Hematopoietic multipotent progenitor cell treated with erythropoietin and hydrocortisone succinate and interleukin-3 and kit ligand, for 17 days (in vitro differentiated cells): Measurements from ENCODE around the gene GOLGA8B.
"Not testable (repeated sequence)": the region's sequence is repeated elsewhere in the genome, so short reads cannot be mapped to it uniquely, and the experiment has no call there.

Experiments used
- DNase-seq: peaks from one replicate; pipeline ENCODE4 v3.0.0-alpha.2; 2015; ENCODE audit warnings: low spot score

The GOLGA8B gene, protein sequence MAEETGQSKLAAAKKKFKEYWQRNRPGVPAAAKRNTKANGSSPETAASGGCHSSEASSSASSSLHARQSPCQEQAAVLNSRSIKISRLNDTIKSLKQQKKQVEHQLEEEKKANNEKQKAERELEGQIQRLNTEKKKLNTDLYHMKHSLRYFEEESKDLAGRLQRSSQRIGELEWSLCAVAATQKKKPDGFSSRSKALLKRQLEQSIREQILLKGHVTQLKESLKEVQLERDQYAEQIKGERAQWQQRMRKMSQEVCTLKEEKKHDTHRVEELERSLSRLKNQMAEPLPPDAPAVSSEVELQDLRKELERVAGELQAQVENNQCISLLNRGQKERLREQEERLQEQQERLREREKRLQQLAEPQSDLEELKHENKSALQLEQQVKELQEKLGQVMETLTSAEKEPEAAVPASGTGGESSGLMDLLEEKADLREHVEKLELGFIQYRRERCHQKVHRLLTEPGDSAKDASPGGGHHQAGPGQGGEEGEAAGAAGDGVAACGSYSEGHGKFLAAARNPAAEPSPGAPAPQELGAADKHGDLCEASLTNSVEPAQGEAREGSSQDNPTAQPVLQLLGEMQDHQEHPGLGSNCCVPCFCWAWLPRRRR

DNA sequence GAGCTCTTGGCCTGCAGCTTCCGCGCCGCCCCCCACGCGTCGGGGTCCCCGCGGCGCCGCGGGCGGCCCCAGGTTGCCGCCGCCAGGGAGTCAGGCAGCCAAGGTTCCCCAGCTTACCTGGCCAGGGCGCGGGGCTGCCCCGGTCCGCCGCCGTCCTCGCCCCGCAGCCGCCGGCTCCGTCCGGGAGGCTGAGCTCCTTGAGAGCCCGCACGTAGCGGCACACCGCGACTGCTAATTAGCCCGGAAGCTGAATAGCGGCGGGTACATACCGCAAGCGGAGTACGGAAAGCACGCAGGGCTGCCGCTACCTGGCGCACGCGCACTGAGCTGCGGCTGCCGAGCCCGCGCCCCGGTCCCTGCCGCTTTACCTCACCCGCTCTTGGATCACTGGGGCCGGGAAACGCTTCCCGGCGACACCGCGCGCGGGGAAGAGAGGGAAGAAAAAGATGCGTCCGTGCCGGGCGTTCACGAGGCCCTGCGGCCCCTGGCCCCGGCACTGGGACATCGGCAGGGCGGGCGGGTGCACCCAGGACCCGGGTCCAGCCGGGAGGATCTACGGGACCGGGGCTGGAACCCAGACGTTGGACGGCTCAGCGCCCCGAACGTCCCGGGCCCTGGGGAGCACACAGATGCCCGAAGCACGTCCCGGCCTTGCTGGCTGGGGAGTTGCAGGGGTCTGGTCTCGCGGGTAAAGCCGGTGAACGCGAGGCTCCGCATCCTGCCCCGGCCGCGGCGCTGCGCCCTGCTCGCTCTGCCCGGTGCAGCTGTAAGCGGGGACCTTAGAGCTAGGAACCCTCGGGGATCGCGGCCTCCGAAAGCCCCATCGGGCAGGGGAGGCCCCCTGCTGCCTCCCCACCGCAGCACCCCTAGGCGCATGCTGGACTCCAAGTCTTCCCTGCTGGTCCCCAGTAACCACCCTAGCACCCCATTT lies at the start of gene GOLGA8B:
GOLGA8B (minus strand) TSS at position 253 of the 931 bp plus-strand sequence. CDS start 47,739 bp downstream, outside the sequence.
- peak; percentile 43 for DNase-seq

DNA sequence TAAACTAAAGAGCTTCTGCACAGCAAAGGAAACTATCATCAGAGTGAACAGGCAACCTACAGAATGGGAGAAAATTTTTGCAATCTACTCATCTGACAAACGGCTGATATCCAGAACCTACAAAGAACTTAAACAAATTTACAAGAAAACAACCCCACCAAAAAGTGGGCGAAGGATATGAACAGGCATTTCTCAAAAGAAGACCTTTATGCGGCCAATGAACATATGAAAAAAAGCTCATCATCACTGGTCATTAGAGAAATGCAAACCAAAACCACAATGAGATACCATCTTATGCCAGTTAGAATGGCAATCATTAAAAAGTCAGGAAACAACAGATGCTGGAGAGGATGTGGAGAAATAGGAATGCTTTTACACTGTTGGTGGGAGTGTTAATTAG lies 49.7 kb upstream of the GOLGA8B start:
- not testable (repeated sequence) for DNase-seq

DNA sequence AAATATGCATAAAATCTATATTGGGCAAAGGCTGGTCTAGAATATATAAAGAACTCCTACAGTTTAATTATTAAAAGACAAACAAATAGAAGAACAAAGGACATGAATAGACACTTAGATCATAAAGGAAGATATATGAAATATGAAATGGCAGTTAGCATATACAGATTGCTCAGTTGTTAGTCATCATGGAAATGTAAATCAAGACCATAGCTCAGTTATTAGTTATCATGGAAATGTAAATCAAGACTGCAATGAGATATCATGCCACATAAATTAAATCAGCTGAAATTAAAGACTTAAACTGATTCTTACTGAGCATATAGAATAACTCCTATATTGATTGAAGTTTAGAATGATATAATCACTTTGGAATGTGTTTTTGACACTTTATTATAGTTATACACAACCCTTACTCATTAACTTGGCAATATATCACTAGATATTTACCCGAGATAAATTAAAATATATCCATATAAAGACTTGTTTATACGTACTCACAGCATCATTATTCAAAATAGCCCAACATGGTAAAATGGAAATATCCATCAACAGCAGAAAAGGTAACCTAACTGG lies 45.2 kb upstream of the GOLGA8B start:
- DNase-seq, result no peak

DNA sequence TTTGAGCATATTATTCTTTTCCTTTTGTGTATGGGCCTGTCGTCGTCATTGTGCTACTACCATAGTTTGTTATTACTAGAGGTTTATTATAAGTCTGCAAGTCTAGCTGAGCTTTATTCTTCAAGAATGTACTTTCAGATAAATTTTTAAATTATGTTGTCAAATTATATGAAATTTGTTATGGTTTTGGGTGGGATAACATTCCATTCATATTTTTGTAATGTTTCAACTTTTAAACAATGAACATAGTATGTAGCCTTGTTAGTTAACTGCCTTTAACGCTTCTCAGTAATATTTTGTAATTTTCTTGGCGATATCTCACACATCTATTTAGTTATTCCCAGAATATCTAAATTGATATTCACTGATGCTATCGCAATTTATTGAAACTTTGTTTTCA lies 41.6 kb upstream of the GOLGA8B start:
- DNase-seq, result no peak

- peak; percentile 38 for DNase-seq
Observed at GRCh38 chr15:34621675-34622074, 38.2 kb upstream of the GOLGA8B start.

GRCh38 chr15:34620814-34621213 lies 37.4 kb upstream of the GOLGA8B start:
- no peak for DNase-seq

- no peak for DNase-seq
Observed at GRCh38 chr15:34620142-34620541, 36.7 kb upstream of the GOLGA8B start.

DNA sequence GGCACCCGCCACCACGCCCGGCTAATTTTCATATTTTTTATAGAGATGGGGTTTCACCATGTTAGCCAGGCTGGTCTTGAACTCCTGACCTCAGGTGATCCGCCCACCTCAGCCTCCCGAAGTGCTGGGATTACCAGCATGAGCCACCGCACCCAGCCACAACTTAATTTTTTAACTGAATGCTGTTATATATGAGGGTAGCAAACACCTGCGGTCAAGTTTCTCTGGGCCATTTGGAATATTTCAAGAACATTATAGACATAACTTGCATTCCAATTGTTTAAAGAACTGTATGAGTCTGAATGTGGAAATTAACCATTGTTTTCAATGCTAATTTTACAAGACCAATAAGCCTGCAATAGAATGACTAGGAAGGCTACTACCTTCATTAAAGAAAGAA lies 35.7 kb upstream of the GOLGA8B start:
- no peak for DNase-seq

DNA sequence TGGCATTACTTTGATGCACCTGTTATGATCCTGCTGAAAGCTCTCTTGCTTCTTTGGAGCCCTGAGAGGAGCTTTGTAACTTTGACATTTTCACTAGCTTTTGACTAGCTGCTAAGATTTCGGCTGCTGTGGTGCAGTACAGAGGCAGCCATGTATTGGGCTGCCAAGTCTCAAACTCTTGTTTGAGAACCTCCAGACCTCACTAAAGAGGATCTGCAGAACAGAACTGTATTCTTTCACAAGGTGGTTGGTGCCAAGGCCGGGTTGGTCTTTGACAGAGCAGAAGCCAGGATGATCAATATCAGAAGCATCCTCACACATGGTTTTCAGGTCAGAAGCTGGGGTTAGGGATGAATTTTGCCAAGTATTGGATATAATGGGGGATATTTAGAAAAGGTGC lies 34.6 kb upstream of the GOLGA8B start:
- no peak for DNase-seq

DNA sequence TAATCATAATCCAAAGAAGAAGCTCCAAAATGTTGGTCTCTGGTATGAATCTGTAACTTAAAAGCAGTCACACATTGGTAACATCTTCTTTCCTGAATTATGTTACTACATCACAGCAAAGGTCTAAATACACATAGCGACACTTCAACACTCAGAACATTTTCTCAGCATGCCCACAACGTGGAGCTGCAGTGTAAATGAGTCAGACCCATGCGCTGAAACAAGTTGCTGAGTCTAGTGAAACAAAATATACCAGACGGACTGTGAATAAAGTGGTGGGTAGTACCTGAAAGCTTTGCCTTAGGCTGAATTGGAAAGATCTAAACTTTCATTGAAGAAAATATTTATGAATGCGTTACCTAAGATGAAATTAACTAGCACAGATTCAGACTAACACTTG lies 33.2 kb upstream of the GOLGA8B start:
- no peak for DNase-seq

DNA sequence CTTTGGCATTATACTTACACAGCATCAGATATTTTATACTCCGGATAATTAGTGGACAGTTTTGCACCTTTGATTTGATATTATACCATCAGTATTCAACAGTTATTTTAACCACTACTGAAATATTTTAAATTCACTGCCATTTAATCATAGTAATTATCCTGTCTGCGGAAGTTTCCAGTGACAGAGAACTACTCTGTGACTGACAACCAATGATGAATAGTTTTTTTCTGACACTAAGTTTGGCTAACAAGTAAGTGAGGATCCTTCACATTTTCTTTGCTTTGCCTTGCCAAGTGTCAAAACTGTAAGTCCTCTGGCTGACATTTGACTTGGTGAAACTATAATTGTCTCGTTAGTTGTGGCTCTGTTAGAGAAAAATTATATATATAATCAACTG lies 30.5 kb upstream of the GOLGA8B start:
- DNase-seq, result no peak

- DNase-seq, result no peak
Observed at GRCh38 chr15:34613301-34613700, 29.9 kb upstream of the GOLGA8B start.

- no peak for DNase-seq
Observed at GRCh38 chr15:34610354-34610753, 26.9 kb upstream of the GOLGA8B start.

- no peak for DNase-seq
Observed at GRCh38 chr15:34609102-34610057, 25.9 kb upstream of the GOLGA8B start.

GRCh38 chr15:34608517-34608916 lies 25.1 kb upstream of the GOLGA8B start:
- DNase-seq, result no peak

DNA sequence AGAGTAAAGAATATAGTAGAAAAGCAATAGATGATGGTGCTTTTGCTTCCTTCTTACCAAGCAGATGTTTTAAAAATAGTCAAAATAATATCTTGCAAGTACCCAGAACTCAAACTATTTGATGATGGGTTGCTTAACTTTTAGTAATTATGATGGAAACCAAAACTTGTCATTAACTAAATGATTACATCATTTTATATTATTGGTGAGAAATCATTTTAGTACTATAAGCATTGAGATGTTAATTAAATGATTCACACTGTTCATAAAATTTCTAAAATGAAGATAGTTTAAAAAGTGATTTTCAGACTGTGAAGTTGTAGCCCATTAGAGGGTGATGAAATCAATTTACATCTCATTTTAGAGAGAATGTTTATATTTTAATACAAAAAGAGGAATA lies 24.4 kb upstream of the GOLGA8B start:
- no peak for DNase-seq

- DNase-seq, result no peak
Observed at GRCh38 chr15:34606545-34606944, 23.1 kb upstream of the GOLGA8B start.

DNA sequence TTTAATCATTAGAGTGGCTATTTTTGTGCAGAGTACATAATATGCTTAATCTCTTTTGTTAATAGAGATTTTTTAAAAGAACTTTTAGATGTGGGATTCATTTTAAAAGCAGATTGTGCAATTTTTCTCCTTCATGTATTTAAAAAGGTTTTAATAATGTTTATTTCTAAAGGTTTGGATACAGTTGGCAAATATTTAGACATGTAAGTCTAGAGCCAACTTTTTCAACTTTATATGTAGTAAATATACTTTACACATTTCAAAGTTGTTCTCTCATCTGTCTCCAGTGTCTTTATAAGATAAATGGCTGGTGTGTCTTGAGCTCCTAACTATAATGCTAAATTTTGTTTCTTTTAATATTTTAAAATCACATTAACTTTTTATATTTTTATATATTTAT lies 22.7 kb upstream of the GOLGA8B start:
- no peak for DNase-seq

- DNase-seq, result no peak
Observed at GRCh38 chr15:34603095-34603494, 19.6 kb upstream of the GOLGA8B start.

DNA sequence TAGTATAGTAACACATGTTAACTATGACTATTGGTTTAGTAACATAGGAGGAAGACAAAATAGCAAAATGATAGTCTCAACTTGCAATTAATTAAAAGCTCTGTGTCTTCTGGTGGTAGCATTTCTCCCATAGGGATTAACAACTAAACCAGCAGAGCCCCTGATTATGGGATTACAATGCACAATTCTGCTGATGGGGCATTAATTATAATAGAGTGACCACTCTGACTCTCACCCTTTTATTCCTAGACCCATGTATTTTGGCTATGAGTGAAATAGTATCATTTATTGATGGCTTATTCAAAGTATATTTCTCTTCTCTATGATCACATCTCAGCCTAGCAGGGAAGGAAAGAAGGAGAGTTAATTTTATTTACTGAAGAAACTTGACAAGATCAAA lies 17.5 kb upstream of the GOLGA8B start:
- no peak for DNase-seq
